A673 (cell line): Measurements from ENCODE around the gene SCYL3. TPM values are rescaled to one million over a fixed set of nuclear protein-coding genes. Genes with fewer than 3 reads are reported as not detected.

Experiments
- BruUV-seq: library from RNA; stranded (reverse); fragments of 400-500 nt; replicated peaks from 2 replicates; lab custom pipeline; 2021; lab: Mats Ljungman, UMichigan
- CTCF ChIA-PET: fragments of 300-600 bp; sonication (Branson Sonifier 250); formaldehyde crosslinking; loops from one replicate; lab custom pipeline; 2022; ENCODE audit warnings: antibody characterized with exemption; lab: Charles Lee
- POLR2A ChIA-PET: fragments of 300-600 bp; sonication (Branson Sonifier 250); formaldehyde crosslinking; loops from one replicate; lab custom pipeline; 2022; ENCODE audit warnings: antibody characterized with exemption; ENCODE audit not compliant: low non-redundant PET; lab: Charles Lee
- DNase-seq: peaks from one replicate; pipeline ENCODE4 v3.0.0-alpha.2; 2015; ENCODE audit warnings: low spot score
- H3K27ac ChIP-seq: fragments of 200-600 bp; sonication (generic); 2 replicates; pipeline ENCODE4 v1.5.1; 2016; ENCODE audit warnings: mixed run types, low read depth, mild to moderate bottlenecking, mixed read lengths, antibody characterized with exemption, low read length; ENCODE audit not compliant: poor library complexity, severe bottlenecking
- H3K27me3 ChIP-seq: fragments of 200-600 bp; sonication (generic); replicated peaks from 2 replicates; pipeline ENCODE4 v1.6.1; 2017; ENCODE audit warnings: mixed run types, low read depth, mild to moderate bottlenecking, mixed read lengths, antibody characterized with exemption, low read length; ENCODE audit not compliant: insufficient read depth, poor library complexity
- H3K36me3 ChIP-seq: fragments of 200-600 bp; sonication (generic); 2 replicates; pipeline ENCODE4 v1.6.1; 2016; ENCODE audit warnings: mixed run types, mild to moderate bottlenecking, mixed read lengths, antibody characterized with exemption, low read length; ENCODE audit not compliant: insufficient read depth, poor library complexity, severe bottlenecking
- H3K4me1 ChIP-seq: fragments of 200-600 bp; sonication (generic); 2 replicates; pipeline ENCODE4 v1.6.1; 2017; ENCODE audit warnings: mixed run types, mild to moderate bottlenecking, mixed read lengths, antibody characterized with exemption, low read length; ENCODE audit not compliant: insufficient read depth, poor library complexity, severe bottlenecking
- H3K4me3 ChIP-seq: fragments of 200-600 bp; sonication (generic); 2 replicates; pipeline ENCODE4 v1.5.1; 2016; ENCODE audit warnings: low read depth, mixed run types, mild to moderate bottlenecking, mixed read lengths, low read length; ENCODE audit not compliant: poor library complexity, severe bottlenecking
- H3K9me3 ChIP-seq: fragments of 200-600 bp; sonication (generic); 2 replicates; pipeline ENCODE4 v1.6.1; 2016; ENCODE audit warnings: mixed run types, low read depth, mild to moderate bottlenecking, mixed read lengths, antibody characterized with exemption, low read length; ENCODE audit not compliant: poor library complexity, severe bottlenecking
- CTCF ChIP-seq: fragments of 300-800, 200-600 bp; sonication (generic); conservative IDR thresholded peaks from 2 replicates; pipeline ENCODE4 v1.5.1; 2017; ENCODE audit warnings: low read depth, mild to moderate bottlenecking, antibody characterized with exemption, low read length, moderate library complexity, mixed read lengths
- EZH2 ChIP-seq: fragments of 200-600 bp; sonication (generic); IDR thresholded peaks from 2 replicates; pipeline ENCODE4 v1.6.1; 2017; ENCODE audit warnings: borderline replicate concordance, low read depth, mild to moderate bottlenecking, mixed read lengths, antibody characterized with exemption, low read length; ENCODE audit not compliant: poor library complexity, severe bottlenecking
- intact Hi-C: fragments of 100-400 bp; cut with micrococcal nuclease; formaldehyde crosslinking; loops from one replicate; pipeline ENCODE4 v1.10.0; 2022; ENCODE audit not compliant: unreplicated experiment
- total RNA-seq: library from RNA; stranded (reverse); gene quantifications from 2 replicates; pipeline ENCODE4 v1.2.3, GENCODE V29; 2021

SCYL3 gene
- total RNA-seq, 1 experiment from 2014 or later, result 5.3 TPM

DNA sequence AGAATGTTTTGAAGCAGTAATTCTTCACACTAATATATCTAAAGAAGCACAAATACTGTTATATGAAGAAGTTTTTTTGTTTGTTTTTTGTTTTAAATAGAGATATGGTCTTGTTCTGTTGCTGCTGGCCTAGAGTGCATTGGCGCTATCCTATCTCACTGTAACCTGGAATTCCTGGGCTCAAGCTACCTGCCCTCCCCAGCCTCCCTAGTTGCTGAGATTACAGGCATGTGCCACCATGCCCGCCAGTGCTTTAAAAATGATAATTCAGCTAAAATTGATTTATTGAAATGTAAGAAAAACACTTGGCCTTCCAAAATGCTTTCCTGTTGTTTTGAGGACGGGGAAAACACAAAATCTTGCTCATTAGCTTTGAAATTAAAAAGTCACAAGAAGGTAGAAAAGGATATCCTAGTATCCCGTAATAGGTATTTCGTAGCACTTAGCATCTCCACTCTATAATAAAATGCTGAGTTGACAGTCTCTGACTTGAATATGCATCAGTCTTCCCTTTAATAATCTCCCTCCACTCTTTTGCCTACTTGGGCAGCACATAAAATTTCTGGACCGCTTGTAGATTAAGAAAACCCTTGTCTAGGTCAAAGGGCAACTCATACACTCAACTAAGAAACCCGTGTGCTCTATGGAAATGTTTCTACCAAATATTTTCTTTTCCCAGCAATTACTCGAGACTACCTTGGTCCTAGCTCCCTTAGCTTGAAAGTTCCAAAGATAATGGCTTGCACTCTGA, 1.3 kb downstream of the SCYL3 start:
- ChIA-PET POLR2A (no interaction called here), CTCF (no interaction called here)
- Histone ChIP-seq H3K36me3 (no peaks in the 10 kb centered on the region), H3K27ac (peak overlapping the region; percentile 99), H3K27me3 (peaks cover 3% of the 10 kb centered on the region), H3K4me1 (peaks cover 23% of the 10 kb centered on the region), H3K9me3 (no peaks in the 10 kb centered on the region), H3K4me3 (peak overlapping the region; percentile 95)
- DNase-seq, result no peak
- BruUV-seq, result TSS peak; percentile 50
- intact Hi-C loops, result no loop called here
- TF ChIP-seq EZH2 (no peak), CTCF (no peak)

DNA sequence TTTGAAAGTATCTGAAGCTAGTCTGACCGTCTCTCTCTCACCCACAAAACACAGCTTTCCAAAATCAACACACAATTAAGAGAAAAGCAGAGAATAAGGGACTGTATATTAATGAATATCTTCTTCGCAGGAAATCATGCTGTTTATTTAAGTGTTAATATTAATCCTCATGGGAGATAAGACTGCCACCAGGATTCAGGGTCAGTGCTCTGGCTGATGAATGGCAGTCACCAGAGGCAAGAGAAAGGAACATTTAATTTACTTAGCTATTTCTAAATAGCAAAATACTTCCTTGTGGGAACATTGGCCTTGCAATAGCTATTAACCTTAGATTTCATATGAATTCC, 2.2 kb downstream of the SCYL3 start:
- H3K4me1 ChIP-seq, result peaks cover 23% of the 10 kb centered on the region
- TF ChIP-seq CTCF (no peak), EZH2 (no peak)
- H3K4me3 ChIP-seq, result no peak overlapping the region
- DNase-seq, result peak; percentile 28
- no TSS peak for BruUV-seq
- CTCF ChIA-PET, result no interaction called here
- no peaks in the 10 kb centered on the region for H3K27me3 ChIP-seq
- POLR2A ChIA-PET, result no interaction called here
- H3K27ac ChIP-seq, result no peak overlapping the region
- no peaks in the 10 kb centered on the region for H3K9me3 ChIP-seq
- H3K36me3 ChIP-seq, result no peaks in the 10 kb centered on the region
- intact Hi-C loops, result no loop called here

- no peak overlapping the region for H3K27ac ChIP-seq
- H3K27me3 ChIP-seq, result no peaks in the 10 kb centered on the region
- CTCF ChIA-PET, result no interaction called here
- H3K4me3 ChIP-seq, result no peak overlapping the region
- no TSS peak for BruUV-seq
- intact Hi-C loops, result no loop called here
- H3K36me3 ChIP-seq, result no peaks in the 10 kb centered on the region
- TF ChIP-seq CTCF, result no peak
- no peak for TF ChIP-seq EZH2
- no peaks in the 10 kb centered on the region for H3K9me3 ChIP-seq
- H3K4me1 ChIP-seq, result peaks cover 23% of the 10 kb centered on the region
- POLR2A ChIA-PET, result no interaction called here
- no peak for DNase-seq
Measured at GRCh38 chr1:169890761-169891538, 2.7 kb downstream of the SCYL3 start.
